ENCODE measurements around the gene EYS. TPM values are rescaled to one million over a fixed set of nuclear protein-coding genes. Genes with fewer than 3 reads are reported as not detected.
"Not testable (repeated sequence)": the region's sequence is repeated elsewhere in the genome, so short reads cannot be mapped to it uniquely, and the experiment has no call there.

EYS gene
- total RNA-seq, 1 donor from 2014 or later = not detected

GRCh38 chr6:63968650-63969049 lies 1738.4 kb downstream of the EYS start:
- no peaks in the 10 kb centered on the region for H3K9me3 ChIP-seq
- intact Hi-C loops (cut with DNase I) = no loop called here
- no peaks in the 10 kb centered on the region for H3K36me3 ChIP-seq
- H3K27ac ChIP-seq = no peak overlapping the region
- H3K4me1 ChIP-seq = no peaks in the 10 kb centered on the region
- TF ChIP-seq, protein P1, sequence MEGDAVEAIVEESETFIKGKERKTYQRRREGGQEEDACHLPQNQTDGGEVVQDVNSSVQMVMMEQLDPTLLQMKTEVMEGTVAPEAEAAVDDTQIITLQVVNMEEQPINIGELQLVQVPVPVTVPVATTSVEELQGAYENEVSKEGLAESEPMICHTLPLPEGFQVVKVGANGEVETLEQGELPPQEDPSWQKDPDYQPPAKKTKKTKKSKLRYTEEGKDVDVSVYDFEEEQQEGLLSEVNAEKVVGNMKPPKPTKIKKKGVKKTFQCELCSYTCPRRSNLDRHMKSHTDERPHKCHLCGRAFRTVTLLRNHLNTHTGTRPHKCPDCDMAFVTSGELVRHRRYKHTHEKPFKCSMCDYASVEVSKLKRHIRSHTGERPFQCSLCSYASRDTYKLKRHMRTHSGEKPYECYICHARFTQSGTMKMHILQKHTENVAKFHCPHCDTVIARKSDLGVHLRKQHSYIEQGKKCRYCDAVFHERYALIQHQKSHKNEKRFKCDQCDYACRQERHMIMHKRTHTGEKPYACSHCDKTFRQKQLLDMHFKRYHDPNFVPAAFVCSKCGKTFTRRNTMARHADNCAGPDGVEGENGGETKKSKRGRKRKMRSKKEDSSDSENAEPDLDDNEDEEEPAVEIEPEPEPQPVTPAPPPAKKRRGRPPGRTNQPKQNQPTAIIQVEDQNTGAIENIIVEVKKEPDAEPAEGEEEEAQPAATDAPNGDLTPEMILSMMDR (IDR thresholded peaks at IDR 0.05) = no peak
- H3K4me3 ChIP-seq = no peak overlapping the region
- no peak for DNase-seq (ENCODE audit: low spot score in 2 of 2)
- no peaks in the 10 kb centered on the region for H3K27me3 ChIP-seq

DNA sequence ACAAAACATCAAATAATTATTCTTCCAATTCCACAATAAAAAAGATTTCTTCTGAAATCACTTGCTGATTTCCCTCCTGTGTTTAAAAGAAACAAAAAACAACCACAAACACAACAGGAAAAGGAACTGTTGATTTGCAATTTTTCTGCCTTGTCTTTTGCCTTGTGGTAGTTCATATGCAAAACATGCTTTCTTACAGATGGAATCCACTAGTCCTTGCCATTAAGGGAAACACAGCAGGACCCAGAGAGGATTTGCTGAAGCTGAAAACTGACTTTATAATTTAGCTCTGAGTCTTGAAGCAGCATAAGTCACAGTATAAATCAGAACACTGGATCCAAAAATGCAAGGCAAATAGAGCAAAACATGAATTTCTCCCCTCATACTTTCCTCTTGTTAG lies 1742.7 kb downstream of the EYS start:
- Histone ChIP-seq H3K9me3 (no peaks in the 10 kb centered on the region), H3K4me1 (no peaks in the 10 kb centered on the region), H3K36me3 (no peaks in the 10 kb centered on the region), H3K27ac (no peak overlapping the region), H3K4me3 (no peak overlapping the region), H3K27me3 (no peaks in the 10 kb centered on the region)
- intact Hi-C loops (cut with DNase I) = no loop called here
- TF ChIP-seq, protein P1 (IDR thresholded peaks at IDR 0.05) = no peak
- no peak for DNase-seq (ENCODE audit: low spot score in 2 of 2)

DNA sequence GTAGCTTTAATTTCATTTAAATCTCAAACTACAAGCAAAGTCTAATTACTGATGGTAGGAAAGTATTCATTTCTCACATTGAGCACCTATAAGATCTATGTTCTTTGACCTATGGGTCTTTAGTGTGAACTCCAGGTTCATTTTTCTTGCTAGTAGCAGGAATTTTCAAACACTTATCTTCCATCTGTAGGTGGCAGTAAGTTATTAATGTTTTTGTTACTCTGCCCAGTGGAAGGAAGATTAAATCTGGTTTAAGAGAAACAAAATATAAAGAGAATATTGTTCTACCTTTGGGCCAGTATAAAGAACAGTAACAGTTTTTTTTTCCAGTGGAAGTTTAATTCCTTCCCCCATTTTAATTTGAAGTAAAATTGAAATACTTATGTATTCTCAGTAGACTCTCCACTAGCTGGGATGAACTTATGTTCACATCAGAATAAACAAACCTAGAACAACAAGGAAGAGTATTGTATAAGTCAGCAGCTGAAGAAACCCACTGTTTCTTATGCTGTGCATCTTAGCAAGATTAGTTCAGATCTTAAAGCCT lies 1743.2 kb downstream of the EYS start:
- H3K36me3 ChIP-seq = no peaks in the 10 kb centered on the region
- intact Hi-C loops (cut with DNase I) = no loop called here
- TF ChIP-seq, protein P1 (IDR thresholded peaks at IDR 0.05) = no peak
- no peaks in the 10 kb centered on the region for H3K27me3 ChIP-seq
- H3K27ac ChIP-seq = no peak overlapping the region
- H3K4me3 ChIP-seq = no peak overlapping the region
- DNase-seq (ENCODE audit: low spot score in 2 of 2) = no peak
- H3K4me1 ChIP-seq = no peaks in the 10 kb centered on the region
- H3K9me3 ChIP-seq = no peaks in the 10 kb centered on the region

DNA sequence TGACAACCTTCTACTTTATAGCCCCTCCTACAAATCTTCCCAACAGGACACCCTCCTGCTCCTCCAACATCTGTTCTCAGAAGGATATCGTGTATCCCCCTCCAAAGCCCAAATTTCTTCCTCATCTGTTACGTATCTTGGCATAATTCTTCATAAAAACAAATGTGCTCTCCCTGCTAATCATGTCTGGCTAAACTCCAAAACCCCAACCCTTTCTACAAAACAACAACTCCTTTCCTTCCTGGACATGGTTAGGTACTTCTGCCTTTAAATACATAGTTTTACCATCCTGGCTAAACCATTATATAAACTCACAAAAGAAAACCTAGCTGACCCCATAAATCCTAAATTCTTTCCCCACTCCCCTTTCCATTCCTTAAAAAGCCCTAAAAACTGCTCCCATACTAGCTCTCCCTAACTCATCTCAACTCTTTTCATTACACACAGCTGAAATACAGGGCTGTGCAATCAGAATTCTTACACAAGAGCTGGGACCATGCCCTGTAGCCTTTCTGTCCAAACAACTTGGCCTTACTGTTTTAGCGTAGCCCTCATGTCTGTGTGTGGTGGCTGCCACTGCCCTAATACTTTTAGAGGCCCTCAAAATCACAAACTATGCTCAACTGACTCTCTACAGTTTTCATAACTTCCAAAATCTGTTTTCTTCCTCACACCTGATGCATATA lies 1753.5 kb downstream of the EYS start:
- H3K4me3 ChIP-seq; H3K9me3 ChIP-seq; H3K27me3 ChIP-seq; intact Hi-C loops (cut with DNase I); DNase-seq (ENCODE audit: low spot score in 2 of 2); H3K4me1 ChIP-seq; H3K36me3 ChIP-seq; H3K27ac ChIP-seq: not testable (repeated sequence)

DNA sequence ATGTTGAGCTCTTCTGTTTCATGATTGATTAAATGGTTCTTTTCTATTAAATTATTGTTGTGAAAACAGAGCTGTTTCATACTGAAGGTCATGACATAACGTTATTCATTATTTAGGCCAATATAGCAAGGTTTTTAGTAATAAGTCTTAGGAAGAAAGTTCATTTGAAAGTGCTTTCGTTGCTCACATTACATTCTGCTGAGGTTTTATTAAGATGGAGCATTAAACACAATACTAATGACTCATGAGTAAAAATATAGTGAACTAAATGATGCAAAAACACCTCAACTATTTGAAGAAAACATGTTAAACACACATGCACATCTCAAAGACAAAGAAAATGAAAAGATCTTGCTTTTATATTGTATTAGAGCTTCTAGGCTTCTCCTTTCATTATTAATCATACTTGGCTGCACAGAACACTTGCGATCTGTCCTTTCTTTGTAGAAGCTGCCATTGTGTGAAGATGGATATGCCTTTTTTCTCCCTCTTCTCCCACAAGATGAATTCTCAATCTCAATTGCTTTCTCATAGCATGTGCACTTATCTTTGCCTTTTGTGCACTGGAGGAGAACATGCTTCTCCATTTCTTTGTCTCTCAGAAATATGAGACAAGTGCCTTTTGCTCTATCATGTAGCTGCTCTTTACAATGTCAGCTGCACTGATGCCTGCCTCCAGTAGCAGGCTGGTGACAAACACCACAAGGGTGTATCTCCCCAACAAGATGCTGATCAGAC lies 1759.1 kb downstream of the EYS start:
- Histone ChIP-seq H3K4me1 (no peaks in the 10 kb centered on the region), H3K27ac (no peak overlapping the region), H3K36me3 (no peaks in the 10 kb centered on the region), H3K27me3 (no peaks in the 10 kb centered on the region), H3K9me3 (no peaks in the 10 kb centered on the region), H3K4me3 (no peak overlapping the region)
- TF ChIP-seq, protein P1 (IDR thresholded peaks at IDR 0.05) = no peak
- intact Hi-C loops (cut with DNase I) = no loop called here
- DNase-seq (ENCODE audit: low spot score in 2 of 2) = no peak

DNA sequence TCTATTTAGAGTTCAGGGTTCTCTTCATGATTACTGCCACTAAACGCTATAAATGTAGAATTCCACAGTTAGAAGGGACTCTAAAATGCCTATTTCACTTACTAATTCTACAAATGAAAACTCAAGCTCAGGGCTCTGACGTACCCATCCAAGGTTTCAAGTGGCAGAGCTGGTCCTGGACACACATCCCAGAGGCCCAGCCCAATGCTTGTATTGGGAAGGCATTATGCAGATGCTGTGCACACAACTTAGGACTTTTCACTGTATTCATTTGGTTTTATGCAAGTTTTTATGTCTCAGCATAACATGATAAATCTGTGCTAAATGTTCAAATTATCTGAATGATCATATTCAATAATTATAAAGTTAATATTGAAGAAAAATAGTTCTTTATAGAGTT lies 1761.0 kb downstream of the EYS start:
- Histone ChIP-seq H3K9me3 (no peaks in the 10 kb centered on the region), H3K27ac (no peak overlapping the region), H3K36me3 (no peaks in the 10 kb centered on the region), H3K27me3 (no peaks in the 10 kb centered on the region), H3K4me1 (no peaks in the 10 kb centered on the region), H3K4me3 (no peak overlapping the region)
- TF ChIP-seq, protein P1 (IDR thresholded peaks at IDR 0.05) = no peak
- intact Hi-C loops (cut with DNase I) = no loop called here
- no peak for DNase-seq (ENCODE audit: low spot score in 2 of 2)

All from ascending aorta (tissue), 2 donors.